ENCODE data around the gene MTPN. TPM values are rescaled to one million over a fixed set of nuclear protein-coding genes. Genes with fewer than 3 reads are reported as not detected.

The MTPN gene
- 100 to 1,000 TPM; 123 to 136 TPM for total RNA-seq

GRCh38 chr7:135977007-135977741, at the start of gene MTPN:
MTPN (minus strand) TSS chr7:135977359; CDS start chr7:135977100, 259 bp downstream.
- CTCF ChIA-PET: interaction anchor here (1.0 kb wide), 1 partner anchor 17 kb away, joined by 3 read pairs; no protein-coding TSS in a partner anchor
- no peaks in the 10 kb centered on the region for H3K9me3 Mint-ChIP-seq (ENCODE audit: low read depth)
- intact Hi-C loops (cut with DNase I, micrococcal nuclease): loop anchor here (1.0 to 5.0 kb wide), 8 partner anchors 40 to 1330 kb away; partner anchors contain the start of genes CNOT4 (in 2 of the 2), BPGM (in 1 of the 2), NUP205 (in 1 of the 2) and STMP1 (in 1 of the 2)

GRCh38 chr7:136026209-136026608, 49.0 kb upstream of the MTPN start:
- Mint-ChIP-seq H3K27me3 (peaks cover 8% of the 10 kb centered on the region), H3K36me3 (ENCODE audit: low read depth) (peaks cover 6% of the 10 kb centered on the region), H3K27ac (no peak overlapping the region), H3K4me3 (no peak overlapping the region), H3K4me1 (peaks cover 32% of the 10 kb centered on the region), H3K9me3 (ENCODE audit: low read depth) (no peaks in the 10 kb centered on the region)
- intact Hi-C loops (cut with DNase I, micrococcal nuclease): no loop called here
- ChIA-PET POLR2A (no interaction called here), CTCF (no interaction called here)
- DNase-seq (no peak), ATAC-seq (no peak)

More at GRCh38 chr7:135977007-135977741, at the start of gene MTPN:
- POLR2A ChIA-PET: no interaction called here
- peaks cover 73% of the 10 kb centered on the region for H3K4me1 Mint-ChIP-seq
- no peaks in the 10 kb centered on the region for H3K27me3 Mint-ChIP-seq
- peak; percentile 87 for ATAC-seq
- DNase-seq: peak; percentile 98
- H3K27ac Mint-ChIP-seq: peak within 1 kb of the TSS; percentile 97
- H3K4me3 Mint-ChIP-seq: peak within 1 kb of the TSS; percentile 99
- peaks cover 14% of the 10 kb centered on the region for H3K36me3 Mint-ChIP-seq (ENCODE audit: low read depth)

GRCh38 chr7:136023134-136023869, 46.1 kb upstream of the MTPN start:
- Mint-ChIP-seq H3K4me1 (peaks cover 14% of the 10 kb centered on the region), H3K27ac (no peak overlapping the region), H3K9me3 (ENCODE audit: low read depth) (no peaks in the 10 kb centered on the region), H3K4me3 (no peak overlapping the region), H3K27me3 (peaks cover 8% of the 10 kb centered on the region), H3K36me3 (ENCODE audit: low read depth) (peaks cover 6% of the 10 kb centered on the region)
- intact Hi-C loops (cut with DNase I, micrococcal nuclease): no loop called here
- ChIA-PET POLR2A (no interaction called here), CTCF (interaction anchor here (0.9 kb wide), 1 partner anchor 13 kb away, joined by 3 read pairs; no protein-coding TSS in a partner anchor)
- ATAC-seq (no peak), DNase-seq (no peak)

- peaks cover 7% of the 10 kb centered on the region for H3K27me3 Mint-ChIP-seq
- H3K4me1 Mint-ChIP-seq: peaks cover 18% of the 10 kb centered on the region
- ChIA-PET POLR2A (no interaction called here), CTCF (no interaction called here)
- no peaks in the 10 kb centered on the region for H3K36me3 Mint-ChIP-seq (ENCODE audit: low read depth)
- DNase-seq (no peak), ATAC-seq (no peak)
- intact Hi-C loops (cut with DNase I, micrococcal nuclease): no loop called here
- no peak overlapping the region for H3K4me3 Mint-ChIP-seq
- no peak overlapping the region for H3K27ac Mint-ChIP-seq
- H3K9me3 Mint-ChIP-seq (ENCODE audit: low read depth): no peaks in the 10 kb centered on the region
Measured at GRCh38 chr7:136020556-136020955, 43.4 kb upstream of the MTPN start.

- H3K4me3 Mint-ChIP-seq: no peak overlapping the region
- ChIA-PET POLR2A (no interaction called here), CTCF (interaction anchor here (1.0 to 1.9 kb wide), 4 partner anchors 8 to 217 kb away, joined by 3 to 8 read pairs (median 6); no protein-coding TSS in a partner anchor)
- H3K36me3 Mint-ChIP-seq (ENCODE audit: low read depth): no peaks in the 10 kb centered on the region
- DNase-seq (peak; percentile 17), ATAC-seq (no peak)
- no peak overlapping the region for H3K27ac Mint-ChIP-seq
- H3K4me1 Mint-ChIP-seq: peaks cover 18% of the 10 kb centered on the region
- intact Hi-C loops (cut with DNase I, micrococcal nuclease): loop anchor here in 1 of 2 experiments (5.0 kb wide), 1 partner anchor 356 kb away; the partner anchor contains the start of gene STMP1
- H3K27me3 Mint-ChIP-seq: peaks cover 17% of the 10 kb centered on the region
- no peaks in the 10 kb centered on the region for H3K9me3 Mint-ChIP-seq (ENCODE audit: low read depth)
Measured at GRCh38 chr7:136018104-136018503, 40.9 kb upstream of the MTPN start.

- intact Hi-C loops (cut with DNase I, micrococcal nuclease): loop anchor here (1.0 to 5.0 kb wide), 4 partner anchors 14 to 355 kb away; partner anchors contain the start of genes MTPN (in 2 of the 2) and STMP1 (in 1 of the 2)
- no peak overlapping the region for H3K4me3 Mint-ChIP-seq
- CTCF ChIA-PET: interaction anchor here (0.7 to 1.9 kb wide), 3 partner anchors 13 to 216 kb away, joined by 3 to 8 read pairs (median 7); no protein-coding TSS in a partner anchor
Measured at GRCh38 chr7:136016649-136017395, 39.7 kb upstream of the MTPN start.

GRCh38 chr7:136015638-136016037, 38.5 kb upstream of the MTPN start:
- ChIA-PET POLR2A (no interaction called here), CTCF (interaction anchor here (0.5 kb wide), 1 partner anchor 236 kb away, joined by 3 read pairs; no protein-coding TSS in a partner anchor)
- intact Hi-C loops (cut with DNase I, micrococcal nuclease): loop anchor here (2.0 to 5.0 kb wide), 2 partner anchors 39 to 353 kb away; partner anchors contain the start of genes MTPN (in 2 of the 2) and STMP1 (in 1 of the 2)

More at GRCh38 chr7:136016649-136017395, 39.7 kb upstream of the MTPN start:
- peaks cover 21% of the 10 kb centered on the region for H3K4me1 Mint-ChIP-seq
- POLR2A ChIA-PET: no interaction called here
- peaks cover 20% of the 10 kb centered on the region for H3K27me3 Mint-ChIP-seq
- H3K36me3 Mint-ChIP-seq (ENCODE audit: low read depth): no peaks in the 10 kb centered on the region
- peak; percentile 15 for DNase-seq
- ATAC-seq: peak; percentile 92
- H3K9me3 Mint-ChIP-seq (ENCODE audit: low read depth): no peaks in the 10 kb centered on the region
- H3K27ac Mint-ChIP-seq: peak overlapping the region; percentile 21

GRCh38 chr7:136014659-136015058, 37.5 kb upstream of the MTPN start:
- Mint-ChIP-seq H3K36me3 (ENCODE audit: low read depth) (no peaks in the 10 kb centered on the region), H3K27ac (no peak overlapping the region), H3K9me3 (ENCODE audit: low read depth) (no peaks in the 10 kb centered on the region), H3K27me3 (peaks cover 20% of the 10 kb centered on the region), H3K4me1 (peaks cover 21% of the 10 kb centered on the region), H3K4me3 (no peak overlapping the region)
- intact Hi-C loops (cut with DNase I, micrococcal nuclease): loop anchor here in 1 of 2 experiments (5.0 kb wide), 1 partner anchor 352 kb away; the partner anchor contains the start of gene STMP1
- no peak for DNase-seq
- no peak for ATAC-seq
- CTCF ChIA-PET: no interaction called here
- POLR2A ChIA-PET: no interaction called here

More at GRCh38 chr7:136015638-136016037, 38.5 kb upstream of the MTPN start:
- no peak overlapping the region for H3K4me3 Mint-ChIP-seq
- peaks cover 20% of the 10 kb centered on the region for H3K27me3 Mint-ChIP-seq
- H3K36me3 Mint-ChIP-seq (ENCODE audit: low read depth): no peaks in the 10 kb centered on the region
- no peaks in the 10 kb centered on the region for H3K9me3 Mint-ChIP-seq (ENCODE audit: low read depth)
- peaks cover 21% of the 10 kb centered on the region for H3K4me1 Mint-ChIP-seq
- DNase-seq (no peak), ATAC-seq (no peak)
- no peak overlapping the region for H3K27ac Mint-ChIP-seq

GRCh38 chr7:136012238-136012637, 35.1 kb upstream of the MTPN start:
- Mint-ChIP-seq H3K27ac (no peak overlapping the region), H3K9me3 (ENCODE audit: low read depth) (no peaks in the 10 kb centered on the region), H3K4me1 (peaks cover 13% of the 10 kb centered on the region), H3K4me3 (no peak overlapping the region), H3K27me3 (peaks cover 16% of the 10 kb centered on the region), H3K36me3 (ENCODE audit: low read depth) (no peaks in the 10 kb centered on the region)
- CTCF ChIA-PET: interaction anchor here (2.9 to 3.1 kb wide), 2 partner anchors 12 to 213 kb away, joined by 9 to 21 read pairs; no protein-coding TSS in a partner anchor
- DNase-seq (no peak), ATAC-seq (no peak)
- intact Hi-C loops (cut with DNase I, micrococcal nuclease): no loop called here
- POLR2A ChIA-PET: no interaction called here

GRCh38 chr7:136009488-136010079, 32.4 kb upstream of the MTPN start:
- Mint-ChIP-seq H3K4me3 (no peak overlapping the region), H3K36me3 (ENCODE audit: low read depth) (no peaks in the 10 kb centered on the region), H3K27me3 (peaks cover 8% of the 10 kb centered on the region), H3K4me1 (peaks cover 4% of the 10 kb centered on the region), H3K9me3 (ENCODE audit: low read depth) (peaks cover 2% of the 10 kb centered on the region), H3K27ac (no peak overlapping the region)
- POLR2A ChIA-PET: no interaction called here
- intact Hi-C loops (cut with DNase I, micrococcal nuclease): loop anchor here (1.0 to 2.0 kb wide), 4 partner anchors 208 to 735 kb away; partner anchors contain the start of gene STMP1 (in 1 of the 2)
- DNase-seq (no peak), ATAC-seq (no peak)
- CTCF ChIA-PET: interaction anchor here (0.6 to 3.1 kb wide), 13 partner anchors 9 to 210 kb away, joined by 3 to 21 read pairs (median 5); no protein-coding TSS in a partner anchor

Data from activated CD4-positive, alpha-beta T cell treated with anti-CD3 and anti-CD28 coated beads for 36 hours (primary cell).